DND-41 (cell line): ENCODE results near the gene CLASRP.

ENCODE experiments used
- ATAC-seq: fragments of 200-7000 bp; cut with Tn5 transposase; 3 replicates; pipeline ENCODE4 v1.9.1; 2021; ENCODE audit warnings: low read depth; ENCODE audit not compliant: insufficient read depth
- DNase-seq: peaks from one replicate; pipeline ENCODE4 v3.0.0-alpha.2; 2020
- H2AFZ ChIP-seq: 2 replicates; pipeline ENCODE4 v1.6.0; 2012; ENCODE audit warnings: low read depth, low read length
- H3K27ac ChIP-seq: 2 replicates; pipeline ENCODE4 v1.5.1; 2012; ENCODE audit warnings: low read length, inconsistent platforms
- H3K27me3 ChIP-seq: fragments of 200-600 bp; sonication (generic); 2 replicates; pipeline ENCODE4 v1.6.0; 2012; ENCODE audit warnings: low read length, mild to moderate bottlenecking, inconsistent platforms; ENCODE audit not compliant: insufficient read depth, poor library complexity
- H3K36me3 ChIP-seq: 2 replicates; pipeline ENCODE4 v1.5.1; 2012; ENCODE audit warnings: low read length, inconsistent platforms; ENCODE audit not compliant: insufficient read depth
- H3K4me1 ChIP-seq: 2 replicates; pipeline ENCODE4 v1.5.1; 2012; ENCODE audit warnings: mild to moderate bottlenecking, low read length; ENCODE audit not compliant: insufficient read depth
- H3K4me2 ChIP-seq: 2 replicates; pipeline ENCODE4 v1.6.0; 2012; ENCODE audit warnings: mild to moderate bottlenecking, moderate library complexity, low read length, inconsistent platforms; ENCODE audit not compliant: insufficient read depth
- H3K4me3 ChIP-seq, 2 experiments: fragments of 200-600 bp in 1 of 2; shearing (Covaris generic) in 1 of 2; 2 replicates each; pipeline ENCODE4 v1.5.1; 2012 to 2016; ENCODE audit warnings: inconsistent platforms in 2 of 2, low read length in 2 of 2, mild to moderate bottlenecking in 2 of 2, low read depth in 1 of 2, moderate library complexity in 1 of 2
- H3K79me2 ChIP-seq: 2 replicates; pipeline ENCODE4 v1.6.0; 2012; ENCODE audit warnings: low read length, inconsistent platforms; ENCODE audit not compliant: insufficient read depth
- H3K9ac ChIP-seq: 2 replicates; pipeline ENCODE4 v1.6.0; 2012; ENCODE audit warnings: low read depth, mild to moderate bottlenecking, inconsistent platforms, low read length, moderate library complexity
- H3K9me3 ChIP-seq: 2 replicates; pipeline ENCODE4 v1.5.1; 2012; ENCODE audit warnings: low read length, moderate library complexity, mild to moderate bottlenecking, inconsistent platforms; ENCODE audit not compliant: insufficient read depth, severe bottlenecking
- H4K20me1 ChIP-seq: 2 replicates; pipeline ENCODE4 v1.6.0; 2012; ENCODE audit warnings: low read length; ENCODE audit not compliant: insufficient read depth
- EZH2 ChIP-seq: IDR thresholded peaks from 3 replicates; pipeline ENCODE4 v1.6.1; 2012; ENCODE audit warnings: borderline replicate concordance, low read depth, mild to moderate bottlenecking, moderate library complexity, low read length, inconsistent platforms; ENCODE audit not compliant: severe bottlenecking
- TF ChIP-seq, protein P1 (sequence below): IDR thresholded peaks from 2 replicates; pipeline ENCODE4 v1.5.1; 2012; ENCODE audit warnings: borderline replicate concordance, low read length, moderate library complexity, mild to moderate bottlenecking; ENCODE audit not compliant: poor library complexity, severe bottlenecking; ENCODE audit errors: extremely low read depth

Gene CLASRP

GRCh38 chr19:45047188-45047797, 8.4 kb downstream of the CLASRP start:
- peaks cover 3% of the 10 kb centered on the region; the same call in 1 of the 2 replicates for H3K4me1 ChIP-seq
- DNase-seq, result no peak

DNA sequence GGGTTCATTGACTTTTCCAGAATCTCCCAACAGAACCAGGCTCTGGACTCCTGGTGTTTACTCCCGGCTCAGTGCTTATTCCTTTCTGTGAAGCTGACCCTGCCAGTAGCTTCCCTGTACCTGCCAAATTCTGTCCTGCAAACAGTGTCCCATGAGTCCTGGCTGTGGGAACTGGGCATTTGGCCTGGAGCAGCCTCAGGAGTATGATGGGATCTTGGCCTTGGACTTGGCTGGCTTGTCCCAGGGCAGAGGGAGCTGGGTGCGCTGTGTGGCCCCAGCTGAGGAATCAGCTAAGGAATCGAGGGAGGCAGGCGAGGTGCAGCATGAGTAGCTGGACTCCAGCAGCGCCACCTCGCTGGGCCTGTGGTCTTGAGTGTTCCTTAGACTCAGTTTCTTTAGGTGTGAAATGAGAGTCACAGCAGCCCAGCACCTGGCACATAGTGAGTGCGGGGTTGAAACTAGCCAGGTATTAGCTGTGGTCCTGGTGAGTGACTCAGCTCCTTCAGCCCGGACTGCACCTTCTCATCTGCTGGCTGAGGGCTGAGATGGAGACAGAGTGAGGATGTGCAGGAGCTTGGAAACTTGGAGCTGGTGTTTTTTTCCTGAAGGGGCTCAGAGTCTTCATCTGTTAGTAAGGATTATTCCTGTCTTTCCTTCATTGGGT, 10.4 kb downstream of the CLASRP start:
- peaks cover 67% of the 10 kb centered on the region for H3K36me3 ChIP-seq
- ATAC-seq (no peak), DNase-seq (no peak)
- H3K27me3 ChIP-seq, result no peaks in the 10 kb centered on the region
- TF ChIP-seq EZH2, result no peak
- TF ChIP-seq, protein P1, sequence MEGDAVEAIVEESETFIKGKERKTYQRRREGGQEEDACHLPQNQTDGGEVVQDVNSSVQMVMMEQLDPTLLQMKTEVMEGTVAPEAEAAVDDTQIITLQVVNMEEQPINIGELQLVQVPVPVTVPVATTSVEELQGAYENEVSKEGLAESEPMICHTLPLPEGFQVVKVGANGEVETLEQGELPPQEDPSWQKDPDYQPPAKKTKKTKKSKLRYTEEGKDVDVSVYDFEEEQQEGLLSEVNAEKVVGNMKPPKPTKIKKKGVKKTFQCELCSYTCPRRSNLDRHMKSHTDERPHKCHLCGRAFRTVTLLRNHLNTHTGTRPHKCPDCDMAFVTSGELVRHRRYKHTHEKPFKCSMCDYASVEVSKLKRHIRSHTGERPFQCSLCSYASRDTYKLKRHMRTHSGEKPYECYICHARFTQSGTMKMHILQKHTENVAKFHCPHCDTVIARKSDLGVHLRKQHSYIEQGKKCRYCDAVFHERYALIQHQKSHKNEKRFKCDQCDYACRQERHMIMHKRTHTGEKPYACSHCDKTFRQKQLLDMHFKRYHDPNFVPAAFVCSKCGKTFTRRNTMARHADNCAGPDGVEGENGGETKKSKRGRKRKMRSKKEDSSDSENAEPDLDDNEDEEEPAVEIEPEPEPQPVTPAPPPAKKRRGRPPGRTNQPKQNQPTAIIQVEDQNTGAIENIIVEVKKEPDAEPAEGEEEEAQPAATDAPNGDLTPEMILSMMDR, result no peak
- H3K79me2 ChIP-seq, result peaks cover 86% of the 10 kb centered on the region
- H3K9me3 ChIP-seq, result no peaks in the 10 kb centered on the region
- no peak overlapping the region for H3K4me3 ChIP-seq
- H3K9ac ChIP-seq, result no peak overlapping the region
- no peak overlapping the region for H3K27ac ChIP-seq
- H2AFZ ChIP-seq, result no peak overlapping the region
- H4K20me1 ChIP-seq, result peaks cover 79% of the 10 kb centered on the region
- no peak overlapping the region for H3K4me2 ChIP-seq
- no peaks in the 10 kb centered on the region for H3K4me1 ChIP-seq

More at GRCh38 chr19:45047188-45047797, 8.4 kb downstream of the CLASRP start:
- H2AFZ ChIP-seq, result no peak overlapping the region
- ATAC-seq, result no peak
- H3K9me3 ChIP-seq, result no peaks in the 10 kb centered on the region
- peaks cover 93% of the 10 kb centered on the region for H3K79me2 ChIP-seq
- peaks cover 69% of the 10 kb centered on the region for H3K36me3 ChIP-seq
- H4K20me1 ChIP-seq, result peaks cover 78% of the 10 kb centered on the region
- no peaks in the 10 kb centered on the region for H3K27me3 ChIP-seq
- no peak overlapping the region for H3K9ac ChIP-seq
- H3K4me3 ChIP-seq, result no peak overlapping the region
- TF ChIP-seq, protein P1, result no peak
- TF ChIP-seq EZH2, result no peak
- no peak overlapping the region for H3K27ac ChIP-seq
- H3K4me2 ChIP-seq, result no peak overlapping the region

DNA sequence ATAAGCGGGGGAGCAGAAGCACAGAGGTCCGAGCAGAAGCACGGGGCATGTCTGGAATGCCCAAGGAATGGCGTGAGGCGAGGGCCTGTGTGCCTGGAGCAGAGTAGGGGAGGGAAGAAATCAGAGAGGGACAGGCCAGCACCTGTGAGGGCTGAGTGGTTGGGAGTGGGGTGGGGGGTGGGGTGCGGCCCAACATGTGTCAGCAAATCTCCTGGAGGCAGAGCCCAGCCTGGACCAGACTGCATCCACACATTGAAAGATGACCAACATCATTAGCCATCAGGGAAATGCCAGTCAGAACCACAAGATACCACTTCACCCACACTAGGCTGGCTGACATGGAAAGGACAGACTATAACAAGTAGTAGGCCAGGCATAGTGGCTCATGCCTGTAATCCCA, 11.2 kb downstream of the CLASRP start:
- H3K27me3 ChIP-seq, result no peaks in the 10 kb centered on the region
- TF ChIP-seq, protein P1, result no peak
- TF ChIP-seq EZH2, result no peak
- DNase-seq, result no peak
- ATAC-seq, result no peak
- H3K9me3 ChIP-seq, result no peaks in the 10 kb centered on the region
- peaks cover 67% of the 10 kb centered on the region for H3K36me3 ChIP-seq
- H3K9ac ChIP-seq, result no peak overlapping the region
- H4K20me1 ChIP-seq, result peaks cover 78% of the 10 kb centered on the region
- H2AFZ ChIP-seq, result no peak overlapping the region
- H3K27ac ChIP-seq, result no peak overlapping the region
- no peaks in the 10 kb centered on the region for H3K4me1 ChIP-seq
- H3K4me2 ChIP-seq, result no peak overlapping the region
- peaks cover 84% of the 10 kb centered on the region for H3K79me2 ChIP-seq
- H3K4me3 ChIP-seq, result no peak overlapping the region
